Activated naive CD4-positive, alpha-beta T cell treated with anti-CD3 and anti-CD28 coated beads, Interleukin-2, amount 50 U/mL, for 72 hours (primary cell): ENCODE data around the gene TTBK2. TPM values are rescaled to one million over a fixed set of nuclear protein-coding genes. Genes with fewer than 3 reads are reported as not detected.

Source experiments
- ATAC-seq, 2 donors: fragments of 150-1000 bp; cut with Tn5 transposase; 2 replicates each; pipeline ENCODE4 v1.10.0; 2021; ENCODE audit warnings: mild to moderate bottlenecking in 2 of 2, moderate library complexity in 2 of 2
- DNase-seq, 2 donors: peaks; one replicate each; pipeline ENCODE4 v3.0.0; 2021 to 2022; ENCODE audit warnings: low spot score in 2 of 2
- H3K27ac Mint-ChIP-seq, 2 donors: one replicate each; pipeline ENCODE4 v1.8.0; 2022; ENCODE audit warnings: mild to moderate bottlenecking in 2 of 2, mixed read lengths in 2 of 2
- H3K36me3 Mint-ChIP-seq, 2 donors: one replicate each; pipeline ENCODE4 v1.8.0; 2022; ENCODE audit warnings: mixed read lengths in 2 of 2
- H3K9me3 Mint-ChIP-seq, 2 donors: one replicate each; pipeline ENCODE4 v1.8.0; 2022; ENCODE audit warnings: mixed read lengths in 2 of 2
- total RNA-seq, 2 donors: library from RNA; stranded (reverse); gene quantifications; one replicate each; pipeline ENCODE4 v1.2.3, GENCODE V29; 2022

The TTBK2 gene
- total RNA-seq, 2 donors from 2014 or later, result 13.5 to 17.1 TPM

- DNase-seq (no peak), ATAC-seq (no peak)
- no peaks in the 10 kb centered on the region for H3K36me3 Mint-ChIP-seq
- H3K27ac Mint-ChIP-seq, result peak overlapping the region in 1 of 2 donors; percentile 44
- no peaks in the 10 kb centered on the region for H3K9me3 Mint-ChIP-seq
Observed at GRCh38 chr15:42707873-42708544, 212.6 kb downstream of the TTBK2 start.

GRCh38 chr15:42707068-42707467 is 213.5 kb downstream of the TTBK2 start:
- Mint-ChIP-seq H3K36me3 (no peaks in the 10 kb centered on the region), H3K27ac (no peak overlapping the region), H3K9me3 (no peaks in the 10 kb centered on the region)
- ATAC-seq (no peak), DNase-seq (no peak)

- ATAC-seq (no peak), DNase-seq (no peak)
- H3K27ac Mint-ChIP-seq, result no peak overlapping the region
- H3K36me3 Mint-ChIP-seq, result no peaks in the 10 kb centered on the region
- H3K9me3 Mint-ChIP-seq, result no peaks in the 10 kb centered on the region
Observed at GRCh38 chr15:42705336-42705735, 215.2 kb downstream of the TTBK2 start.

- H3K27ac Mint-ChIP-seq, result no peak overlapping the region
Observed at GRCh38 chr15:42704492-42704926, 216.1 kb downstream of the TTBK2 start.

GRCh38 chr15:42696626-42697025 is 224.0 kb downstream of the TTBK2 start:
- DNase-seq, result no peak
- Mint-ChIP-seq H3K27ac (peak overlapping the region in 1 of 2 donors; percentile 1), H3K36me3 (no peaks in the 10 kb centered on the region), H3K9me3 (no peaks in the 10 kb centered on the region)
- ATAC-seq, result no peak

More at GRCh38 chr15:42704492-42704926, 216.1 kb downstream of the TTBK2 start:
- H3K36me3 Mint-ChIP-seq, result no peaks in the 10 kb centered on the region
- ATAC-seq (peak; percentile 93 to 97), DNase-seq (peak in 1 of 2 donors; percentile 63)
- no peaks in the 10 kb centered on the region for H3K9me3 Mint-ChIP-seq

GRCh38 chr15:42695527-42696071 is 225.0 kb downstream of the TTBK2 start:
- no peaks in the 10 kb centered on the region for H3K36me3 Mint-ChIP-seq
- H3K27ac Mint-ChIP-seq, result peak overlapping the region; percentile 4
- DNase-seq, result no peak
- no peak for ATAC-seq
- no peaks in the 10 kb centered on the region for H3K9me3 Mint-ChIP-seq

GRCh38 chr15:42694398-42694797 is 226.2 kb downstream of the TTBK2 start:
- DNase-seq (no peak), ATAC-seq (no peak)
- no peaks in the 10 kb centered on the region for H3K9me3 Mint-ChIP-seq
- H3K36me3 Mint-ChIP-seq, result no peaks in the 10 kb centered on the region
- H3K27ac Mint-ChIP-seq, result no peak overlapping the region

- H3K27ac Mint-ChIP-seq, result peak overlapping the region in 1 of 2 donors; percentile 26
- no peak for ATAC-seq
- no peaks in the 10 kb centered on the region for H3K36me3 Mint-ChIP-seq
- H3K9me3 Mint-ChIP-seq, result no peaks in the 10 kb centered on the region
- DNase-seq, result no peak
Observed at GRCh38 chr15:42693942-42694341, 226.6 kb downstream of the TTBK2 start.

GRCh38 chr15:42693496-42693895 is 227.1 kb downstream of the TTBK2 start:
- ATAC-seq (no peak), DNase-seq (no peak)
- Mint-ChIP-seq H3K9me3 (no peaks in the 10 kb centered on the region), H3K36me3 (no peaks in the 10 kb centered on the region), H3K27ac (peak overlapping the region in 1 of 2 donors; percentile 26)

- no peaks in the 10 kb centered on the region for H3K36me3 Mint-ChIP-seq
- ATAC-seq (no peak), DNase-seq (no peak)
- H3K27ac Mint-ChIP-seq, result peak overlapping the region in 1 of 2 donors; percentile 26
- no peaks in the 10 kb centered on the region for H3K9me3 Mint-ChIP-seq
Observed at GRCh38 chr15:42692997-42693396, 227.6 kb downstream of the TTBK2 start.

- Mint-ChIP-seq H3K36me3 (no peaks in the 10 kb centered on the region), H3K9me3 (no peaks in the 10 kb centered on the region), H3K27ac (peak overlapping the region in 1 of 2 donors; percentile 26)
- ATAC-seq (no peak), DNase-seq (no peak)
Observed at GRCh38 chr15:42692536-42692935, 228.0 kb downstream of the TTBK2 start.

GRCh38 chr15:42691770-42692169 is 228.8 kb downstream of the TTBK2 start:
- H3K27ac Mint-ChIP-seq, result peak overlapping the region in 1 of 2 donors; percentile 25
- no peaks in the 10 kb centered on the region for H3K9me3 Mint-ChIP-seq
- no peaks in the 10 kb centered on the region for H3K36me3 Mint-ChIP-seq
- ATAC-seq (no peak), DNase-seq (no peak)

GRCh38 chr15:42691308-42691707 is 229.3 kb downstream of the TTBK2 start:
- Mint-ChIP-seq H3K27ac (peak overlapping the region; percentile 25 to 38), H3K36me3 (no peaks in the 10 kb centered on the region), H3K9me3 (no peaks in the 10 kb centered on the region)
- no peak for DNase-seq
- ATAC-seq, result peak; percentile 63 to 77

Other genes starting within 250 kb of the TTBK2 start
- 10 to 100 TPM; 17.5 to 27.0 TPM for gene CDAN1, start 183.7 kb downstream of the TTBK2 start, total RNA-seq
- 10 to 100 TPM; 31.0 to 32.1 TPM for gene UBR1, start 185.3 kb upstream of the TTBK2 start, total RNA-seq
- 10 to 100 TPM; 10.4 to 16.0 TPM for gene TMEM62, start 212.8 kb upstream of the TTBK2 start, total RNA-seq